Measurements from ENCODE around the gene BARX1. TPM values are rescaled to one million over a fixed set of nuclear protein-coding genes. Genes with fewer than 3 reads are reported as not detected.

Gene BARX1
- total RNA-seq, 4 donors from 2014 or later: 17.1 to 20.2 (median 20.2) TPM; not detected in 1

GRCh38 chr9:93916358-93916757 lies 38.8 kb downstream of the BARX1 start:
- no peak for ATAC-seq (ENCODE audit: low FRiP score)
- no peak for TF ChIP-seq CTCF (IDR thresholded peaks at IDR 0.05)
- DNase-seq (ENCODE audit: low spot score): no peak

GRCh38 chr9:93911801-93912554 lies 43.2 kb downstream of the BARX1 start:
- no peak for TF ChIP-seq CTCF (IDR thresholded peaks at IDR 0.05)
- DNase-seq (ENCODE audit: low spot score) (peak; percentile 27), ATAC-seq (ENCODE audit: low FRiP score) (peak; percentile 94)

GRCh38 chr9:93911136-93911745 lies 43.9 kb downstream of the BARX1 start:
- DNase-seq (ENCODE audit: low spot score) (no peak), ATAC-seq (ENCODE audit: low FRiP score) (no peak)
- no peak for TF ChIP-seq CTCF (IDR thresholded peaks at IDR 0.05)

- TF ChIP-seq CTCF (IDR thresholded peaks at IDR 0.05): no peak
- ATAC-seq (ENCODE audit: low FRiP score): no peak
- DNase-seq (ENCODE audit: low spot score): no peak
These were observed 44.6 kb downstream of the BARX1 start for GRCh38 chr9:93910598-93910997.

- TF ChIP-seq CTCF (IDR thresholded peaks at IDR 0.05): no peak
- no peak for DNase-seq (ENCODE audit: low spot score)
- ATAC-seq (ENCODE audit: low FRiP score): no peak
These were observed 45.0 kb downstream of the BARX1 start for GRCh38 chr9:93910196-93910595.

GRCh38 chr9:93909242-93909616 lies 45.9 kb downstream of the BARX1 start:
- no peak for TF ChIP-seq CTCF (IDR thresholded peaks at IDR 0.05)
- no peak for DNase-seq (ENCODE audit: low spot score)
- ATAC-seq (ENCODE audit: low FRiP score): no peak
